Peyer's patch (tissue), 4 donors: ENCODE results near the gene PSMD1. TPM values are rescaled to one million over a fixed set of nuclear protein-coding genes. Genes with fewer than 3 reads are reported as not detected.

Source experiments
- DNase-seq, 3 donors: peaks; one replicate each; pipeline ENCODE4 v3.0.0-alpha.2; 2017 to 2019
- H3K27ac ChIP-seq, 4 donors: fragments of 200-600 bp; sonication (generic); one replicate each; pipeline ENCODE4 v1.5.1; 2016 to 2019
- H3K27me3 ChIP-seq, 2 donors: fragments of 200-600 bp; sonication (generic); one replicate each; pipeline ENCODE4 v1.5.1; 2019
- H3K36me3 ChIP-seq, 3 donors: fragments of 200-600 bp; sonication (generic); one replicate each; pipeline ENCODE4 v1.5.1; 2016 to 2019
- H3K4me1 ChIP-seq, 4 donors: fragments of 200-600 bp; sonication (generic); one replicate each; pipeline ENCODE4 v1.5.1; 2016 to 2019
- H3K4me3 ChIP-seq, 4 donors: fragments of 200-600 bp; sonication (generic); 1 replicate in 3 of 4; 2 replicates in 1 of 4; pipeline ENCODE4 v1.5.1; 2016 to 2019; ENCODE audit warnings: mild to moderate bottlenecking in 1 of 4
- H3K9me3 ChIP-seq, 4 donors: fragments of 200-600 bp; sonication (generic); one replicate each; pipeline ENCODE4 v1.5.1; 2016 to 2019; ENCODE audit warnings: mild to moderate bottlenecking in 1 of 4
- POLR2A ChIP-seq, 2 donors: fragments of 450-650 bp; IDR thresholded peaks; one replicate each; pipeline ENCODE4 v1.5.1; 2017; ENCODE audit warnings: antibody characterized with exemption in 2 of 2, mild to moderate bottlenecking in 2 of 2, moderate library complexity in 2 of 2
- total RNA-seq, 4 donors: library from RNA; depleted of rRNA; stranded (reverse); fragments of >200 nt; gene quantifications; one replicate each; pipeline ENCODE4 v1.1.0, GENCODE V29; 2016
- TF ChIP-seq, protein P1 (sequence below), 6 experiments: fragments of 450-650 bp in 4 of 6; fragments of 200-600 bp in 2 of 6; sonication (generic) in 1 of 6; IDR thresholded peaks; one replicate each; pipeline ENCODE4 v1.5.1; 2017 to 2019; ENCODE audit warnings: antibody characterized with exemption in 6 of 6, mild to moderate bottlenecking in 3 of 6, moderate library complexity in 1 of 6

PSMD1 gene
- total RNA-seq, result 100 to 1,000 TPM in 3 of 4 donors, 10 to 100 TPM in 1; 89.1 to 116 (median 111) TPM

DNA sequence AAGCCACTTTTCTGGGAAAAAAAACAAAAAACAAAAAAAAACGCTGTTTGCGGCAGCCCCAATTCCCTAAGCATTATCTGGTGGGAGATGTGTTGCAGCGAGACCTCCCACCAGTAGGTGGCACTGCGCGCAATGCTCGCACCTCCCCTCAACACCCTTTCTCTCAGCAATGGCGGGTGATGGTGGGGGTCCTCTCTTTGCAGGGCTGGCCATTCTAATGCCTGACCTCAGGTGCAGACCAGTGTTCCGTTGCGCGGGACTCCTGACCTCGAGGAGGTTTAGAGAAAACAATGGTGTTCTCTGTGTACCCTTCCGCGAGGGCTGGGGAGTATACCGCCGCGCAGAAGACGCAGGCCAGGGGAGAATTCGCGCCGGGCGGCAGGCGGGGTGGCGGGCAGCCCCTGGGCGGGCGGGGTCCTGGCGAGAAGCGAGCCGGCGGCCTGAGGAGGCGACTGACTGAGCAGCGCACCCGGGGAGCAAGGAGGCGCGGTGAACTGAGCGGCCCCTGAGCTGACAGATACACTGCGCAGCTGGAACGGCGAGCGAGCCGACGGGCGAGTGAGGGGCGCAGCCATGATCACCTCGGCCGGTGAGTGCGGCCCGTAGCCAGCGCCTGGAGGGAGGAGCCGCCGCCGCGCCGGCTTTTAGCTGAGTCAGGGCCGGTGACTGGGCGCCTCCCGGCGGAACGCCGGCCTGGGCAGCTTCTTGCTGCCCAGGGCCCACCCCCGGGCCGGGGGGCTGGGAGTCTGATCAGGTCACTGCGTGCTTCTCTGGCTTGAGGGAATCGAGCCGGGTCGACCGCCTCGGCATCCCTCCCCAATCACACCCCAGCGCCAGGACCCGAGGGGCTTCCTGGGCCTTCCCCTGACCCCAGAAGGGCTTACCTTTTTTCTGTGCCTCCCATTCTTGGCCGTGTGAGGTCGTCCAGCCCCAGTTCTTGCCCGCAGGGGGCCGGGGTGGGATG is at the start of gene PSMD1:
Gene PSMD1 (plus strand): TSS at position 415 of the 964 bp plus-strand sequence. CDS start 159 bp downstream, at position 574.
- DNase-seq, result peak; percentile 87 to 96 (median 93)
- Histone ChIP-seq H3K9me3 (no peaks in the 10 kb centered on the region), H3K4me3 (peak within 1 kb of the TSS; percentile 66 to 99 (median 95)), H3K27me3 (no peaks in the 10 kb centered on the region), H3K27ac (peak within 1 kb of the TSS; percentile 88 to 95 (median 92)), H3K36me3 (peaks cover 0 to 6% (median 0%) of the 10 kb centered on the region in 3 donors), H3K4me1 (peaks cover 0 to 41% (median 3%) of the 10 kb centered on the region in 4 donors)
- TF ChIP-seq, protein P1, sequence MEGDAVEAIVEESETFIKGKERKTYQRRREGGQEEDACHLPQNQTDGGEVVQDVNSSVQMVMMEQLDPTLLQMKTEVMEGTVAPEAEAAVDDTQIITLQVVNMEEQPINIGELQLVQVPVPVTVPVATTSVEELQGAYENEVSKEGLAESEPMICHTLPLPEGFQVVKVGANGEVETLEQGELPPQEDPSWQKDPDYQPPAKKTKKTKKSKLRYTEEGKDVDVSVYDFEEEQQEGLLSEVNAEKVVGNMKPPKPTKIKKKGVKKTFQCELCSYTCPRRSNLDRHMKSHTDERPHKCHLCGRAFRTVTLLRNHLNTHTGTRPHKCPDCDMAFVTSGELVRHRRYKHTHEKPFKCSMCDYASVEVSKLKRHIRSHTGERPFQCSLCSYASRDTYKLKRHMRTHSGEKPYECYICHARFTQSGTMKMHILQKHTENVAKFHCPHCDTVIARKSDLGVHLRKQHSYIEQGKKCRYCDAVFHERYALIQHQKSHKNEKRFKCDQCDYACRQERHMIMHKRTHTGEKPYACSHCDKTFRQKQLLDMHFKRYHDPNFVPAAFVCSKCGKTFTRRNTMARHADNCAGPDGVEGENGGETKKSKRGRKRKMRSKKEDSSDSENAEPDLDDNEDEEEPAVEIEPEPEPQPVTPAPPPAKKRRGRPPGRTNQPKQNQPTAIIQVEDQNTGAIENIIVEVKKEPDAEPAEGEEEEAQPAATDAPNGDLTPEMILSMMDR (IDR thresholded peaks at IDR 0.05), result peak; percentile 92 to 97 (median 95)
- TF ChIP-seq POLR2A (IDR thresholded peaks at IDR 0.05), result peak in 1 of 2 donors; percentile 47

DNA sequence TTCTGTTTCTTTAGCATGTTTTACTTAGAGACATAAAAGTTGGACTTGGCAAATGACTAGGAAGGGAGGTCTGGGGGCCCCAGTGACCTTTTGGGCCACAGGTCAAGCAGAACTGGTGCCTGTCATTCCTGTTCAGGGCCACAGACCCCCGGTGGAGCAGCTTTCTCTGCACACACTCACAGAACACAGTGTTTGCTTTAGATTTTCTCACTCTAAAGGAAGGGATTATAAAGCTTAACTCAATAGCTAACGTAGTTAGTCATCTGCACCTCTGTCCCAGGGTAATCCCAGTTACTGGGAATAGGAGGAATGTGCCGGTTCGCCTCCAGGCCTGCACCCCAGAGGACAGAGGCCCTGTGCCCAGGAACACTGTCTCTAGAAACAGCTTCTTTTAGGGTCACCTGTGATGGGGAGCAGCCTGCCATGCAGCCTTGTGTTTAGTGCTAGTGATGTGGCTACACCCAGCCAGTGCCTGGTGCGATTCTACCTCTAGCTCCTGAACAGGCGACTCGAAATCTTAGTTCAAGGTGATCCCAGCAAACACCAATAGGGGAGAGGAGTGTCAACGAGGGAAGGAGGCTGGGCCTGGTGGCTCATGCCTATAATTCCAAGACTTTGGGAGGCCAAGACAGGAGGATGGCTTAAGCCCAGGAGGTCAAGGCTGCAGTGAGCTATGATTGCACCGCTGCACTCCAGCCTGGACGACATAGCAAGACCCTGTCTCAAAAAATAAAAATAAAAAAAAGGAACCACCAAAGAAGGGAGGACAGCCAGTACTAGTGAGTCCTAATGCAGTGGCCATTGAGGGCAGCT is 49.2 kb upstream of the PSMD1 start:
- TF ChIP-seq POLR2A (IDR thresholded peaks at IDR 0.05), result no peak
- TF ChIP-seq, protein P1 (IDR thresholded peaks at IDR 0.05), result no peak
- Histone ChIP-seq H3K36me3 (no peaks in the 10 kb centered on the region), H3K4me1 (no peaks in the 10 kb centered on the region), H3K27ac (no peak overlapping the region), H3K9me3 (no peaks in the 10 kb centered on the region), H3K27me3 (no peaks in the 10 kb centered on the region), H3K4me3 (no peak overlapping the region)
- no peak for DNase-seq

DNA sequence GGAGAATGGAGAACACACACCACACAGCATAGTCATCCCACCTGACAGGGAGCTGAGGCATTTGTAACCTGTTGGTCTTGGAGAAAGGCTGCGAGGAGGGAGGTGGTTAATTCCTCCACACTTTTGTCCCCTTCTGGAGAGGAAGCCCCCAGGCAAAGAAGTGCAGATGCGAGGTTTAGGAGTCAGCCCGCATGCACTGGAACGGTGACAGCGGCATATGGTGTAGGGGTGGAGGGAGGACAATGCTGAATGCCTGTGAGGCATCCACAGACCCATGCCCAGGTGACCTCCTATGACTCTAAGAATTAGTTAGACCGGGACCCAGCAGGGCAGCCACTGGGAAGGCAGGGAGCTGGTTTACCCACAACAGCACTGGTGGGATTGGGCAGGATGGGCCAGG is 48.5 kb upstream of the PSMD1 start:
- TF ChIP-seq, protein P1 (IDR thresholded peaks at IDR 0.05), result no peak
- no peak for TF ChIP-seq POLR2A (IDR thresholded peaks at IDR 0.05)
- no peak overlapping the region for H3K4me3 ChIP-seq
- no peak overlapping the region for H3K27ac ChIP-seq
- H3K27me3 ChIP-seq, result no peaks in the 10 kb centered on the region
- no peaks in the 10 kb centered on the region for H3K9me3 ChIP-seq
- no peaks in the 10 kb centered on the region for H3K4me1 ChIP-seq
- no peaks in the 10 kb centered on the region for H3K36me3 ChIP-seq
- no peak for DNase-seq

DNA sequence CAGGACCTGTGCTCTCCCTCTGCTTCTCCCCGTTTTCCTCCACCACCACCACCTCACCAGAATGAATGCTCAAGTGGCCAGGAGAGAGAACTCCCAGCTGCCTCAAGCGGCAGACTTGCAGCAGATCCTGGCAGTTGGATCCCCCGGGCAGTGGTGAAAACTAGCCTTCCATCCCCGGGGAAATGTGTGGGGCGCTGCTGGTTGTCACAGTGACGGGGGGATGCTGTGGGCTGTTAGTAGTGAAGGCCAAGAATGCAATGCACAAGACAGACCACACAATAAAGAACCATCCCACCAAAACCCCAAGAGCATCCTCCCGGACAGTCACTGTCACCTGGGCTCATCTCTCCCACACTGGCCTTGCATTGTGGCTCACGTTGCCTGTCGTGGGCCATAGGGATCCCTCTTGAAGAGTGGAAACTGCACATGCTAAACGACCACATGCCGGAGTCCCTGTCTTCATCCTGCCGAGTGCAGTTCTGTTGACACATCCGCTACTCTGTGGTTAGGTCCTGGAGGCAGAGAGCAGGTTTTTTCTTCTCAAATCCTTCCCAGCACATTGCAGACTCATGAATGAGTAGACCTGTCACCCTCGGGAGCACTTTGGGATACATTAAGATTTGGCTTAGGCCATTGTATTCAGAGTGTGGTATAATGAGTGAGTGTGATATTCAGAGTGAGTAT is 47.3 kb upstream of the PSMD1 start:
- Histone ChIP-seq H3K27me3 (no peaks in the 10 kb centered on the region), H3K9me3 (no peaks in the 10 kb centered on the region), H3K4me1 (no peaks in the 10 kb centered on the region), H3K4me3 (no peak overlapping the region), H3K27ac (no peak overlapping the region), H3K36me3 (no peaks in the 10 kb centered on the region)
- DNase-seq, result no peak
- TF ChIP-seq, protein P1 (IDR thresholded peaks at IDR 0.05), result no peak

DNA sequence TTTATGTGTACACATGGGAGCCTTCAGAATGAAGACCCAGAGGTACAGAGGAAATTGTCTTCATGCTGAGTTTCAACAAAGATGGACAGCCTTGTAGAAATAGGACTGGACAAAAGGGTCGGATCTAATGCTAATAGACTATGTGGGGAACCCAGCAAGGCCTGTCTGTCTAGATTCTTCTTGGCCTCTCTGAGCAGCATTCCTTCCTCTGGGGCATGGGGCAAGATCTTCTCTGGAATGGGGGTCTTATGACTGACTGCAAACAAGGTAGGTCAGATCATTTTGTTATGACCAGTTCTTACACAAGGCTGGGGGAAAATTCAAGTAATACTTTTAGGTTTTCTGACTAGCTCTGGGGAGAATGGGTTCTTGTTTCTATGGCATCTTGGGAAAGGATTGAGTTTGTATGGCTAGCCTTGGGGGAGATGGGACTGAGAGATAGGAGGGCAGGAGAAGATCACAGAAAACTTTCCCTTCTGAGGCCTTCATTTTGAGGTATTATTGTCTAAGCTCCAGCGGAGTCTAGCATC is 46.4 kb upstream of the PSMD1 start:
- no peak for DNase-seq
- Histone ChIP-seq H3K27ac (no peak overlapping the region), H3K4me1 (no peaks in the 10 kb centered on the region), H3K36me3 (no peaks in the 10 kb centered on the region), H3K9me3 (no peaks in the 10 kb centered on the region), H3K27me3 (no peaks in the 10 kb centered on the region), H3K4me3 (no peak overlapping the region)
- TF ChIP-seq, protein P1 (IDR thresholded peaks at IDR 0.05), result no peak
- TF ChIP-seq POLR2A (IDR thresholded peaks at IDR 0.05), result no peak
